ENCODE data around the gene SSBP2.
"Not testable (repeated sequence)": the region's sequence is repeated elsewhere in the genome, so short reads cannot be mapped to it uniquely, and the experiment has no call there.

The SSBP2 gene

DNA sequence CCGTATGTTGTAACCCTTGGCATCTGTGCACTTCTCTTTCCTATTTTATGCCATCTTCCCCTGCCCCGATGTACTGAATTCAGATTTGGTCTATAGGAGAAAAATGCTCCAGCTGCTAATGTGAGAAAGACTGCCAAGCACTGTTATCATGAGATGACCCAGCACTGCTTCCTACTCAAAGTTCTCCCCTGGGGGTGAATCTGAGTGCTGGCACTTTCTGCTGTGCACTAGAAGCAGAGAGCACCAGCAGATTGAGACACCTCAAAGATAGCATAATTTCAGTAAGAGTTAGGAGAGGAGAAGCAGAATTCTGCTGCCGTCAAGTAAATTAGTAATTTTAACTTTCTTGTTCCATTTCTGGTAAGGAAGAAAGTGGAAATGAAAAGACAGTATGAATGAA is 264.2 kb downstream of the SSBP2 start:
- Histone ChIP-seq H3K4me1 (ENCODE audit: control insufficient read depth, insufficient read depth, low read length, unreplicated experiment) (no peaks in the 10 kb centered on the region), H3K36me3 (ENCODE audit: insufficient read depth, low read length) (no peaks in the 10 kb centered on the region), H3K27ac (ENCODE audit: low read depth, low read length) (no peak overlapping the region), H3K79me2 (ENCODE audit: control insufficient read depth, insufficient read depth, low read length, unreplicated experiment) (no peaks in the 10 kb centered on the region), H2AFZ (ENCODE audit: low read length, unreplicated experiment) (no peak overlapping the region), H3K27me3 (ENCODE audit: insufficient read depth, low read length) (no peaks in the 10 kb centered on the region), H3K4me3 (ENCODE audit: low read depth, low read length) (no peak overlapping the region)

DNA sequence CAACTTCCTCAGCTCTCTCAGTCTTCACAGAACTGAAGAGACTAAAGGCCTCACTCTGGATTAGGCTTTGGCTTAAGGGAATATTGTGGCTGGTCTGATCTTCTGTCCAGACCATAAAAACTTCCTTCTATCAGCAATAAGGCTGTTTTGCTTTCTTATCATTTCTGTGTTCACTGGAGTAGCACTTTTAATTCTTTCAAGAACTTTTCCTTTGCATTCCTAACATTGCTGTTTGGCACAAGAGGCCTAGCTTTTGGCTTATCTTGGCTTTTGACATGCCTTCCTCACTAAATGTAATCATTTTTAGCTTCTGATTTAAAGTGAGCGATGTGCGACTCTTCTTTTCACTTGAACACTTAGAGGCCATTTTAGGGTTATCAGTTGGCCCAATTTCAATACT is 268.3 kb downstream of the SSBP2 start:
- Histone ChIP-seq H3K27me3 (ENCODE audit: insufficient read depth, low read length) (no peaks in the 10 kb centered on the region), H3K27ac (ENCODE audit: low read depth, low read length) (no peak overlapping the region), H2AFZ (ENCODE audit: low read length, unreplicated experiment) (no peak overlapping the region), H3K36me3 (ENCODE audit: insufficient read depth, low read length) (no peaks in the 10 kb centered on the region), H3K4me3 (ENCODE audit: low read depth, low read length) (no peak overlapping the region), H3K79me2 (ENCODE audit: control insufficient read depth, insufficient read depth, low read length, unreplicated experiment) (no peaks in the 10 kb centered on the region), H3K4me1 (ENCODE audit: control insufficient read depth, insufficient read depth, low read length, unreplicated experiment) (no peaks in the 10 kb centered on the region)

DNA sequence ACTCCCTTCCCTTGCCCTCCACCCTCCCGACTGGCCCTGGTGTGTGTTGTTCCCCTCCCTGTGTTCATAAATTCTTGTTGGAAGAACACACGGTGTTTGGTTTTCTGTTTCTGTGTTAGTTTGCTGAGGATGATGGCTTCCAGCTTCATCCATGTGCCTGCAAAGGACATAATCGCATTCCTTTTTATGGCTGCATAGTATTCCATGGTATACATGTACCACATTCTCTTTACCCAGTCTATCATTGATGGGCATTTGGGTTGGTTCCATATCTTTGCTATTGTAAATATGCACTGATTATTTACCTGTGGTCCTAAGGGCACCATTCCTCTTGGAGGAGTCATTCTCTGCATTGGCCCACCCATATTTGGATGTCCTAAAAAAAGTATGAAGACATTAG is 277.5 kb downstream of the SSBP2 start:
- H3K4me1 ChIP-seq (ENCODE audit: control insufficient read depth, insufficient read depth, low read length, unreplicated experiment); H3K4me3 ChIP-seq (ENCODE audit: low read depth, low read length); H3K27ac ChIP-seq (ENCODE audit: low read depth, low read length); H3K27me3 ChIP-seq (ENCODE audit: insufficient read depth, low read length); H3K79me2 ChIP-seq (ENCODE audit: control insufficient read depth, insufficient read depth, low read length, unreplicated experiment); H3K36me3 ChIP-seq (ENCODE audit: insufficient read depth, low read length); H2AFZ ChIP-seq (ENCODE audit: low read length, unreplicated experiment): not testable (repeated sequence)

DNA sequence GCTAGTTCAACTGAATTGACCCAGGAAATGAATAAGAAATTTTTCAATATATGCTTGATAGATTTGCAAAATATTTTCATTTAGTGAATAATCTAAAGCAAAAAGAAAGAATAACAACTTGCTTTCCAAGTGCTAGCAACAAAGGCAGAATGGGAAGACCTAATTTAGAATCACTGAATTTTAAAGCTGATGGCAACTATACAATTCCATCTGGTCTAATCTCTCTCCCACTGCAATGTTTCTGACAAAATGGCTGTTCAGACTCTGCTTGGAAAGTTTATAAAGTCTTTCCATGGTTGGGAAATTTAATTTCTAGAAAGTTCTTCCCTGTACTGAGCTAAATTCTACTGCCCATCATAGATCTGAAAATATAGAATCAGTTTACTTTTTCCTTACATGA is 281.2 kb downstream of the SSBP2 start:
- no peaks in the 10 kb centered on the region for H3K27me3 ChIP-seq (ENCODE audit: insufficient read depth, low read length)
- H3K79me2 ChIP-seq (ENCODE audit: control insufficient read depth, insufficient read depth, low read length, unreplicated experiment), result no peaks in the 10 kb centered on the region
- no peak overlapping the region for H3K27ac ChIP-seq (ENCODE audit: low read depth, low read length)
- no peak overlapping the region for H2AFZ ChIP-seq (ENCODE audit: low read length, unreplicated experiment)
- H3K4me1 ChIP-seq (ENCODE audit: control insufficient read depth, insufficient read depth, low read length, unreplicated experiment), result no peaks in the 10 kb centered on the region
- peaks cover 7% of the 10 kb centered on the region for H3K36me3 ChIP-seq (ENCODE audit: insufficient read depth, low read length)
- no peak overlapping the region for H3K4me3 ChIP-seq (ENCODE audit: low read depth, low read length)

DNA sequence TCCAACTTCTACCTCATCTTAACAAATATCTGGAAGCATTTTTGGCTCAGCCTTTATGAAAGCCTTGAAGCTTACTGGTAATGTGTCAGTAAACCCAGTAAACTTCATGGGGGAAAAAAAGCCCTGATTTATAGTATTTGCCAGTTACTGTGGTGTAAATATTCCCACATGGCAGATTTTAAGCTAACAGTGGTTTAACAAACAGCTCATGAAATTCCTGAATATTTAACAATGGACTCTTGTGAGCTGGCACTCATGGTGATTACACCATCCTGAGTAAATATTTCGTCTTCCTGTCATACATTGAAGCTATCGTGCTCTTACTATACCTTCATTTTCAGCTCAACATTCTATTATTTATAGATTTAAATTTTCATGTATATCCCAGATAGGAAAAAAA is 300.0 kb downstream of the SSBP2 start:
- Histone ChIP-seq H3K4me3 (ENCODE audit: low read depth, low read length) (no peak overlapping the region), H3K4me1 (ENCODE audit: control insufficient read depth, insufficient read depth, low read length, unreplicated experiment) (no peaks in the 10 kb centered on the region), H3K79me2 (ENCODE audit: control insufficient read depth, insufficient read depth, low read length, unreplicated experiment) (no peaks in the 10 kb centered on the region), H3K27ac (ENCODE audit: low read depth, low read length) (no peak overlapping the region), H3K27me3 (ENCODE audit: insufficient read depth, low read length) (no peaks in the 10 kb centered on the region), H2AFZ (ENCODE audit: low read length, unreplicated experiment) (no peak overlapping the region), H3K36me3 (ENCODE audit: insufficient read depth, low read length) (no peaks in the 10 kb centered on the region)

DNA sequence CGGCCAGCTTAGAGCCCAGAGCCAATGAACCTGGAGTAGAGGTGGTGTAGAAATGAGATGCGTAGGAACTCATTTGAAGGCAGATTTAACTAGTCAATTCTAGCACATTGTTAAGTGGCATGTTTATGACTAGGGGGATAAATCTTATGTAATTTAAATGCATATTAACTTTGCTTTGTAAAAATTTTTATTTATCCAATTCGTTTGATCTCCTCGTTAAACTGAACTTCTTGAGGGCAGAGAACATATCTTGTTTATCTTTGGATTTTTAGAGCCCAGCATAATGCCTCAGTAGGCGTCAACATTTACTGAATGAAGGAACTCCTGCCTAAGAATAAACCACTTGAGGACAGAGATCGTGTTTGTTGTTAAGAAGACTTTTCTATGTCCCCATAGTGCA is 315.9 kb downstream of the SSBP2 start:
- H3K27ac ChIP-seq (ENCODE audit: low read depth, low read length), result no peak overlapping the region
- H3K4me3 ChIP-seq (ENCODE audit: low read depth, low read length), result no peak overlapping the region
- H3K4me1 ChIP-seq (ENCODE audit: control insufficient read depth, insufficient read depth, low read length, unreplicated experiment), result no peaks in the 10 kb centered on the region
- no peaks in the 10 kb centered on the region for H3K27me3 ChIP-seq (ENCODE audit: insufficient read depth, low read length)
- no peak overlapping the region for H2AFZ ChIP-seq (ENCODE audit: low read length, unreplicated experiment)
- no peaks in the 10 kb centered on the region for H3K36me3 ChIP-seq (ENCODE audit: insufficient read depth, low read length)
- H3K79me2 ChIP-seq (ENCODE audit: control insufficient read depth, insufficient read depth, low read length, unreplicated experiment), result no peaks in the 10 kb centered on the region

DNA sequence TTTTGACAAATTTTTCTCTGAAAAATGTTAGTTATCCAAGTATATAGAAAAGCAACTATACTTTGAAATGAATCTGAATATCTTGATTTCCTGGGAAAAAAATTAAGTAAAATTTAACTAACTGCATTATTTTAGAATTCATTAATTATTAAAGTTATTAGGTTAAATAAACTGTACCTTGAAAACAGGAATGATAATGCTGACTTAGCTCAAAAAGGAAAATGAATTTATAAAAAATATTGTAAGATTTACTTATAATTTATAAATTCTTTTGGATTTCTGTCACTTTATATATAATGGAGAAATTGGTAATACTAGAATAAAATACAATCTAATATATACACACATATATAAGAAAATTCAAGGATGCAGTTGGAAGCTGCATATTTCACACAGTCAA is 320.9 kb downstream of the SSBP2 start:
- no peak overlapping the region for H3K27ac ChIP-seq (ENCODE audit: low read depth, low read length)
- no peaks in the 10 kb centered on the region for H3K27me3 ChIP-seq (ENCODE audit: insufficient read depth, low read length)
- H3K79me2 ChIP-seq (ENCODE audit: control insufficient read depth, insufficient read depth, low read length, unreplicated experiment), result no peaks in the 10 kb centered on the region
- H2AFZ ChIP-seq (ENCODE audit: low read length, unreplicated experiment), result no peak overlapping the region
- no peaks in the 10 kb centered on the region for H3K36me3 ChIP-seq (ENCODE audit: insufficient read depth, low read length)
- peaks cover 13% of the 10 kb centered on the region for H3K4me1 ChIP-seq (ENCODE audit: control insufficient read depth, insufficient read depth, low read length, unreplicated experiment)
- no peak overlapping the region for H3K4me3 ChIP-seq (ENCODE audit: low read depth, low read length)

DNA sequence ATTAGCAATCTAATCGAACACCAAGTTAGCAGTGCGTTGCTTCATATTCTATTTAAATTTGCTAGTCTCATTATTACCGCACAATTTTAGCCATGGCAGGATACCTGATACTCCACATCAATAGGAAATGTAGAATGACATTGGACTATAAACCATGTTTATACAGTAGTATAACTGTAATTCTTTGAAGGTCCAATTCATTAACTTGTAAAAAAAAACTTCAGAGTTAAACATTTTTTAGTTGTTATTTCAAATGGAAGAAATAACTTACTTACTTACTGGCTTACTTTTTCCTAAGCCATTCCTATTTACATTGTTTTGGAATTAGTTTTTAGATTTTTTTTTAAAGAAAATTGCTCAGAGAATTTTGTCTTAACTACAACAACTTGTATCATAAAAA is 321.5 kb downstream of the SSBP2 start:
- Histone ChIP-seq H3K79me2 (ENCODE audit: control insufficient read depth, insufficient read depth, low read length, unreplicated experiment) (no peaks in the 10 kb centered on the region), H3K27ac (ENCODE audit: low read depth, low read length) (no peak overlapping the region; the same call in 1 of the 2 replicates), H3K27me3 (ENCODE audit: insufficient read depth, low read length) (no peaks in the 10 kb centered on the region), H3K4me3 (ENCODE audit: low read depth, low read length) (no peak overlapping the region), H3K4me1 (ENCODE audit: control insufficient read depth, insufficient read depth, low read length, unreplicated experiment) (peaks cover 13% of the 10 kb centered on the region), H3K36me3 (ENCODE audit: insufficient read depth, low read length) (no peaks in the 10 kb centered on the region), H2AFZ (ENCODE audit: low read length, unreplicated experiment) (no peak overlapping the region)

DNA sequence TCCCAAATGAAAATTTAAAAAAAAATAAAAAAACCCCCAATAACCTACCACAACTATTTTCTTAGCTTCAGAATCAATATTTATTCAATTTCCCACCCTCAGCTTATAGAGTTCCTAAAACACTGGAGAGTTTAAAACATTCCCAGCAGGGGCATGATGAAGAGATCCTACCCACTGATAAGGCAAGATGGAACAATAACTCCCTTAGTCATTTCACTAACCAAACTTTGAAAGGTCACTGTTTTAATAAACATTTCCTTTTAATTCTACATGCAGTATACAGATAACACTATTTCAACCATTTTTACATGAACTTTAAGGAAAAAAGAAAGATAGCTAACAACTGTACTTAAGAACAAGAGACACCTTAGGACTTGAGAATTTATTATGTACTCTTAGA is 322.0 kb downstream of the SSBP2 start:
- H2AFZ ChIP-seq (ENCODE audit: low read length, unreplicated experiment), result no peak overlapping the region
- H3K4me3 ChIP-seq (ENCODE audit: low read depth, low read length), result no peak overlapping the region
- no peaks in the 10 kb centered on the region for H3K27me3 ChIP-seq (ENCODE audit: insufficient read depth, low read length)
- H3K79me2 ChIP-seq (ENCODE audit: control insufficient read depth, insufficient read depth, low read length, unreplicated experiment), result no peaks in the 10 kb centered on the region
- H3K36me3 ChIP-seq (ENCODE audit: insufficient read depth, low read length), result no peaks in the 10 kb centered on the region
- peaks cover 13% of the 10 kb centered on the region for H3K4me1 ChIP-seq (ENCODE audit: control insufficient read depth, insufficient read depth, low read length, unreplicated experiment)
- H3K27ac ChIP-seq (ENCODE audit: low read depth, low read length), result peak overlapping the region; percentile 12; the same call in 1 of the 2 replicates

DNA sequence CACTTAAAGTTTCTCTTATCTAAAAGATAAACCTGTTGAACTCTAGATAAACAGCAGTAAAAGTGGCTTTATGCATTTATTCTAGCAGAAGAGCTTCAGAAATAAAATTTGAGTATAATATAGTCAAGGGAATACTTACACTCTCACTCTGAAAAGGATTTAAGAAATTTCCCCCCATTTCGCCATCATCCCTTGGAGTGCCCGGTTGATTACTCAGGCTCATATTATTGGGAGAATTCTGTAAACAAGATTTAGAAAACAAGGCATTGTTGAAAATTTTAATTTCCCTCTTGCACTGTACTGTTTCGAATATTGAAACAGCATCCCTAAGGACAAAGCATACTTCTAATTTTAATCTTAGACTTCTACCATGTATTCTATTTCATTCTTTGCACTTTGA is 322.5 kb downstream of the SSBP2 start:
- H3K27me3 ChIP-seq (ENCODE audit: insufficient read depth, low read length), result no peaks in the 10 kb centered on the region
- no peak overlapping the region for H3K27ac ChIP-seq (ENCODE audit: low read depth, low read length)
- H3K79me2 ChIP-seq (ENCODE audit: control insufficient read depth, insufficient read depth, low read length, unreplicated experiment), result no peaks in the 10 kb centered on the region
- H3K4me3 ChIP-seq (ENCODE audit: low read depth, low read length), result no peak overlapping the region
- H3K4me1 ChIP-seq (ENCODE audit: control insufficient read depth, insufficient read depth, low read length, unreplicated experiment), result peaks cover 13% of the 10 kb centered on the region
- no peak overlapping the region for H2AFZ ChIP-seq (ENCODE audit: low read length, unreplicated experiment)
- no peaks in the 10 kb centered on the region for H3K36me3 ChIP-seq (ENCODE audit: insufficient read depth, low read length)

DNA sequence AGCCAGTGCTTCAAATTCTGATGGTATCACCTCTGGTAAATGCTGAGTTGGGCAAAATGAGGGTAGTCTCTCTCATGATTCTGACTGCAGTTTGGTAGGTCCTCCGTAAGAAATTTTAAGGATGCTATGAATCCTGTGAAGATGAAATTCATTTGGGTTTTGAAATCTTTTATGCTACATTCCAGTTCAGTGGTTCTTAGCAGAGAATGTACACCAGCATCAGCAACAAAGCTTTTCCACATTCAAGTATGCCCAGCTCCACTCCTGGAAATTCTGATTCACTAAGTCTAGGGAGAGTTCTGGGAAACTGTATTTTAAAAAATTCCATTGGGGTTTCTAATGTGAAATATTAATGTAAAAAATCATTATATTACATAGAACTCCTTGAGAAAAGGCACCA is 323.3 kb downstream of the SSBP2 start:
- Histone ChIP-seq H3K79me2 (ENCODE audit: control insufficient read depth, insufficient read depth, low read length, unreplicated experiment) (no peaks in the 10 kb centered on the region), H3K36me3 (ENCODE audit: insufficient read depth, low read length) (no peaks in the 10 kb centered on the region), H3K27me3 (ENCODE audit: insufficient read depth, low read length) (no peaks in the 10 kb centered on the region), H3K27ac (ENCODE audit: low read depth, low read length) (no peak overlapping the region), H3K4me1 (ENCODE audit: control insufficient read depth, insufficient read depth, low read length, unreplicated experiment) (peaks cover 19% of the 10 kb centered on the region), H3K4me3 (ENCODE audit: low read depth, low read length) (no peak overlapping the region), H2AFZ (ENCODE audit: low read length, unreplicated experiment) (no peak overlapping the region)
